Stomach (tissue), 4 donors: ENCODE results near the gene ZDHHC8.

Source experiments
- CTCF ChIP-seq, 7 experiments: fragments of 450-650 bp in 4 of 7; fragments of 200-600 bp in 3 of 7; sonication (generic) in 3 of 7; IDR thresholded peaks; one replicate each; pipeline ENCODE4 v1.5.1; 2016 to 2019; ENCODE audit warnings: antibody characterized with exemption in 7 of 7, control low read depth in 2 of 7, mild to moderate bottlenecking in 1 of 7
- EP300 ChIP-seq: sonication (generic); formaldehyde crosslinking; IDR thresholded peaks from one replicate; pipeline ENCODE4 v1.6.1; 2017; ENCODE audit warnings: antibody characterized with exemption
- POLR2A ChIP-seq, 4 donors: fragments of 450-650 bp; IDR thresholded peaks; one replicate each; pipeline ENCODE4 v1.6.1; 2016; ENCODE audit warnings: antibody characterized with exemption in 4 of 4, control low read depth in 2 of 4, mild to moderate bottlenecking in 1 of 4, moderate library complexity in 1 of 4

- TF ChIP-seq CTCF (IDR thresholded peaks at IDR 0.05) (no peak), POLR2A (IDR thresholded peaks at IDR 0.05) (no peak), EP300 (no peak)
Measured at GRCh38 chr22:20156042-20156389, 24.4 kb downstream of the ZDHHC8 start.
